GM21825 (cell line): Measurements from ENCODE around the gene TRIM39.
"Not testable (repeated sequence)": the region's sequence is repeated elsewhere in the genome, so short reads cannot be mapped to it uniquely, and the experiment has no call there.

Experiments used
- ATAC-seq: cut with Tn5 transposase; IDR thresholded peaks from one replicate; pipeline ENCODE4 v1.9.1; 2021; ENCODE audit warnings: mild to moderate bottlenecking, moderate library complexity; ENCODE audit not compliant: unreplicated experiment

TRIM39 gene

GRCh38 chr6:30361661-30362060, 34.9 kb downstream of the TRIM39 start:
- ATAC-seq = no peak

DNA sequence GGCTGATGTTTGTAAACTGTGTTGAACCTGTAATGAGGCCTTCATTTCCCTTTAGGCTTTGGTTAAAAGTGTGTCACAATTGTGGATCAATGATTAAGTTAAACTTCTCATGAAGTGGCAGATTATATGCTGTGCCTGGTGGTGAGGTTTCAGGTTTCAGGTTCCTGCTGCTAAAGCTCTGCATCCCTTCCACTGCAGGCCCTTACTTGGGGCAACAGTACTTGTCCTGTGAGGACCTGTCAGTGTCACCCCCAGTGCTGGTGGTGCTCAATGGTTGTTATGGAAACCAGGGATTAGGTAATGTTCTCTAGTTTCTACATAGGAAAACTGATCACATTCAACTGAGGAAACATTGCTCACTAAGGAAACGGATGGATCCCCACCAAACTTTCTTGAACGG, 36.7 kb downstream of the TRIM39 start:
- no peak for ATAC-seq

GRCh38 chr6:30364591-30364990, 37.9 kb downstream of the TRIM39 start:
- ATAC-seq = no peak

- ATAC-seq = not testable (repeated sequence)
Measured at GRCh38 chr6:30369280-30369679, 42.6 kb downstream of the TRIM39 start.

- ATAC-seq = no peak
Measured at GRCh38 chr6:30378290-30378937, 51.7 kb downstream of the TRIM39 start.

DNA sequence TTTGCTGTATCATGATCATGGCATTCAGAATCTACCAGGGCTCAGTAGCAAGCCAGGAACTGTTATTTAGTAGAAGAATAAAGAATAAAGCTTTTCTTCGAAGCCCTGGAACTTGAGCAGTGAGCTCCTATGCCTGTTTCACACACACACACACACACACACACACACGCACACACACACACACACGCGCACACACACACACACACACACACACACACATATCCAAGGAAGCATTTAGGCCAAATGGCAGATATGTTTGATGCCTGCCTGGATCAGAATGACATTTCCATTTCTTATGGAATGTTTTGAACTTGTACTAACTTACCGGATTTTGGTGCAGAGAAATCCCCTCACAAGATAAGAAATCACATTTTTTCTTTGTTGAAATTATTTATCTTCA, 53.7 kb downstream of the TRIM39 start:
- ATAC-seq = no peak

DNA sequence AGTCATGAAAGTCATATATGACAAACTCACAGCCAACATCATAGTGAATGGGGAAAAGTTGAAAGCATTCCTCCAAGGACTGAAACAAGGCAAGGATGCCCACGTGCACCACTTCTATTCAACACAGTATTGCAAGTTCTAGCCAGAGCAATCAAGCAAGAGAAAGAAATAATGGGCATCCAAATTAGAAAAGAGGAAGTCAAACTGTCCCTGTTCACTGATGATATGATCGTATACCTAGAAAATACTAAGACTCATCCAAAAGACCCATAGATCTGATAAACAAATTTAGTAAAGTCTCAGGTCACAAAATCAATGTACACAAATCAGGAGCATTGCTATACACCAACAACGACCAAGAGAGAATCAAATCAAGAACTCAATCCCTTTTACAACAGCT, 59.4 kb downstream of the TRIM39 start:
- no peak for ATAC-seq

DNA sequence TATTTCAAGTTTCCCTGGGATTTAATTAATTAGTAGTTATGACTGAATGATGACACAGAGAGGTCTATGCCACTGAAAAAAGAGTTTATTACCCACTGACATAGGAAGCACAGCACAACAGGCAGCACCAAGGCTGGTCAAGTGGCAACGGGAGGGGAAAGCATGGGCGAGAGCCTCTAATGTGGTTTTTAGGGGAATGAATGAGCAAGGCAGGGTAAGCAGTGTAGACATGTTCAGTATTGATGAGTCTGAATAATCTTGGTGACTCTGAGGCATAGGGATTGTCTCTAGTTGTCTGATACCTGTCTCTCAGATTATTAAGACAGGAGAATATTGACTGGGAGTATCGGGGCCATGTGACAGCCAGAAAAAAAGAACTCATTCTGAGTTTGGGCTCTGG, 64.5 kb downstream of the TRIM39 start:
- ATAC-seq = no peak
